Activated CD4-positive, CD25-positive, alpha-beta regulatory T cell treated with anti-CD3 and anti-CD28 coated beads, Interleukin-2, amount 50 U/mL, for 16 hours (primary cell): ENCODE measurements around the gene KRTAP1-3.
"Not testable (repeated sequence)": the region's sequence is repeated elsewhere in the genome, so short reads cannot be mapped to it uniquely, and the experiment has no call there.

ENCODE experiments used
- DNase-seq: peaks from one replicate; pipeline ENCODE4 v3.0.0-alpha.2; 2020; ENCODE audit warnings: low read depth, low spot score

The KRTAP1-3 gene

GRCh38 chr17:41034346-41034935 lies at the start of gene KRTAP1-3:
Gene KRTAP1-3, minus strand, starts transcription at chr17:41034874. Its CDS starts 53 bp downstream, at chr17:41034821.
- not testable (repeated sequence) for DNase-seq

GRCh38 chr17:41084100-41084856 lies 49.6 kb upstream of the KRTAP1-3 start, which contains the start of gene KRTAP4-7:
Gene KRTAP4-7, plus strand, starts transcription at chr17:41084150. Its CDS starts 57 bp downstream, at chr17:41084207.
- DNase-seq: not testable (repeated sequence)

GRCh38 chr17:41083427-41083826 lies 48.8 kb upstream of the KRTAP1-3 start:
- not testable (repeated sequence) for DNase-seq

GRCh38 chr17:41082626-41083025 lies 48.0 kb upstream of the KRTAP1-3 start:
- DNase-seq: no peak

- DNase-seq: no peak
These were observed 42.1 kb upstream of the KRTAP1-3 start for GRCh38 chr17:41076788-41077187.

GRCh38 chr17:41073676-41074075 lies 39.0 kb upstream of the KRTAP1-3 start:
- DNase-seq: no peak

- DNase-seq: no peak
These were observed 37.1 kb upstream of the KRTAP1-3 start for GRCh38 chr17:41071606-41072360.

- no peak for DNase-seq
These were observed 34.4 kb upstream of the KRTAP1-3 start for GRCh38 chr17:41069031-41069430.

- no peak for DNase-seq
These were observed 32.6 kb upstream of the KRTAP1-3 start for GRCh38 chr17:41067281-41067680.

- no peak for DNase-seq
These were observed 31.4 kb upstream of the KRTAP1-3 start, which contains the start of gene KRTAP2-4 for GRCh38 chr17:41065829-41066624. Gene KRTAP2-4, minus strand, starts transcription at chr17:41065879. Its CDS starts 34 bp downstream, at chr17:41065845.

GRCh38 chr17:41065016-41065689 lies 30.5 kb upstream of the KRTAP1-3 start:
- not testable (repeated sequence) for DNase-seq

- no peak for DNase-seq
These were observed 29.6 kb upstream of the KRTAP1-3 start for GRCh38 chr17:41064301-41064700.

GRCh38 chr17:41063449-41063848 lies 28.8 kb upstream of the KRTAP1-3 start:
- DNase-seq: no peak

- no peak for DNase-seq
These were observed 27.3 kb upstream of the KRTAP1-3 start for GRCh38 chr17:41061964-41062363.

GRCh38 chr17:41060052-41060604 lies 25.5 kb upstream of the KRTAP1-3 start, which contains the start of gene KRTAP2-3:
Gene KRTAP2-3, minus strand, starts transcription at chr17:41060114. Its CDS starts 64 bp downstream, at chr17:41060050.
- DNase-seq: no peak

GRCh38 chr17:41059276-41060051 lies 24.8 kb upstream of the KRTAP1-3 start:
- not testable (repeated sequence) for DNase-seq

GRCh38 chr17:41058741-41059140 lies 24.1 kb upstream of the KRTAP1-3 start:
- no peak for DNase-seq

GRCh38 chr17:41057547-41057946 lies 22.9 kb upstream of the KRTAP1-3 start:
- no peak for DNase-seq

- DNase-seq: not testable (repeated sequence)
These were observed 20.5 kb upstream of the KRTAP1-3 start, which contains the start of gene KRTAP2-2 for GRCh38 chr17:41055130-41055529. Gene KRTAP2-2, minus strand, starts transcription at chr17:41055230. Its CDS starts 19 bp downstream, at chr17:41055211.
